ENCODE data around the gene ADCY4.

ADCY4 gene

DNA sequence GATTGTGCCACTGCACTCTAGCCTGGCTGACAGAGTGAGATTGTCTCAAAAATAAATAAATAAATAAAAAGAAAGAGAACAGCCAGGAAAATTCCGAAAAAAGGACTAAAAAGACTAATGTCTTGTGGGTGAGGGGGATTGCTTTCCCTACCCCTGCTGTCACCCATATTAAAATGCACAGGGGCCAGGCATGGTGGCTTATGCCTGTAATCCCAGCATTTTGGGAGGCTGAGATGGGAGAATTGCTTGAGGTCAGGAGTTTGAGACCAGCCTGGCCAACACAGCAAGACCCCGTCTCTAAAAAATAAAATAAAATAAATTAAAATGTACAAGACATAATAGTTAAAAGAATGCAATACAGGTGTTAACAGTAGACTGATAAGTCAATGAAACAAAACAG is 41.3 kb downstream of the ADCY4 start:
- H3K36me3 ChIP-seq (ENCODE audit: insufficient read depth, low read length), result peaks cover 11% of the 10 kb centered on the region
- H3K9me3 ChIP-seq (ENCODE audit: control insufficient read depth, insufficient read depth, low read length), result no peaks in the 10 kb centered on the region
- H3K4me1 ChIP-seq (ENCODE audit: insufficient read depth, low read length), result peaks cover 11% of the 10 kb centered on the region
- no peak overlapping the region for H3K9ac ChIP-seq (ENCODE audit: low read depth, low read length)

GRCh38 chr14:24292118-24292807 is 42.6 kb downstream of the ADCY4 start:
- H3K9ac ChIP-seq (ENCODE audit: low read depth, low read length), result no peak overlapping the region
- peaks cover 11% of the 10 kb centered on the region for H3K36me3 ChIP-seq (ENCODE audit: insufficient read depth, low read length)
- no peaks in the 10 kb centered on the region for H3K9me3 ChIP-seq (ENCODE audit: control insufficient read depth, insufficient read depth, low read length)
- H3K4me1 ChIP-seq (ENCODE audit: insufficient read depth, low read length), result peaks cover 8% of the 10 kb centered on the region

DNA sequence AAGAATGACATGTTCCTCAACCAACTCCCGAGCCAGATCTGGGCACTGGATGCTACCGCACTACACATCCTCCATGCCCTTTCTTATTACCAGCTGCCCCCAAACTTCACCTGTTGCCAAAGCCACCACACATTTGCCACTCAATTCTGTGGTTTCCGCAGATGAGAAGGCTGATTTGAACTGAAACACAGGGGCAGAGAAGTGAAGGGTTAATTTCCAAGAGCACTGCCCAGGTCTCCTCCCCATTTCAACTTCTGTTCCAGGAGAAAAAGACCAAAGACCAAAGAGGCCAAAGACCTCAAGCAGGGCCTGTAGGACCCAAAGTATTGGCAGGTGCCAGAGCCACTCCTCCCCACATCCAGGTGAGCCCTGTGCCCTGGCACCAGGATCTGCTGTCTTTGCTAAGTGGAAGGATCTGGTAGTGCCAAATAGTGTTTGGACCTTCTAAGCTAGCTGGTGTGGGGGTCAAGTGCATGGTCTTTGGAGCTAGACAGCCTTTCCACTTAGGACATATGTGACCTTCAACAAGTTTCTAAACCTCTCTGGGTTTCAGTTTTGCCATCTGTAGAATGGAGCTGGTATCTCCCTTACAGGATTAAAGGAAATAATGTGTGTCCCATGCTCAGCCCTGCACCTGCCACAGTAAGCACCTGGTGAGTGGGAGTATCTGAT is 43.3 kb downstream of the ADCY4 start:
- Histone ChIP-seq H3K9me3 (ENCODE audit: control insufficient read depth, insufficient read depth, low read length) (no peaks in the 10 kb centered on the region), H3K4me1 (ENCODE audit: insufficient read depth, low read length) (peaks cover 3% of the 10 kb centered on the region), H3K36me3 (ENCODE audit: insufficient read depth, low read length) (peaks cover 11% of the 10 kb centered on the region), H3K9ac (ENCODE audit: low read depth, low read length) (no peak overlapping the region)

DNA sequence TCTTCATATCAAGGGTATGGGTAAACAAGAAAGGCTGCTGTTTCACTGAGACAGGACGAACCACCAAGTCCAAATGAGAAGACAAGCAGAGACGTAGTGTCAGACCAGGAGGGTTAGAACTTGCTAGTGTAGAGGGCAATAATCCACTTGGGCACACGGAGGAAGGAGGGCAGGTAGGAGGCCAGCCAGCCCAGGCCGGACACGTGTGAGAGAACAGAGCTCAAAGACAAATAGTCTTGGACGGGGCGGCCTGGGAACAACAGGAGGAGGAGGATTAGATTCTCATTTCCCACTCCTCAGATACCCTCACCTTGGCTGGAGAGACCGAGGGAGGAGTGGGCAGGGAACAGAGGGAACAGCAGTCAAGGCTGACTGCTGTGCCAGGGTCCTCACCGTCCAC is 44.1 kb downstream of the ADCY4 start:
- no peaks in the 10 kb centered on the region for H3K9me3 ChIP-seq (ENCODE audit: control insufficient read depth, insufficient read depth, low read length)
- no peaks in the 10 kb centered on the region for H3K4me1 ChIP-seq (ENCODE audit: insufficient read depth, low read length)
- peaks cover 8% of the 10 kb centered on the region for H3K36me3 ChIP-seq (ENCODE audit: insufficient read depth, low read length)
- no peak overlapping the region for H3K9ac ChIP-seq (ENCODE audit: low read depth, low read length)

DNA sequence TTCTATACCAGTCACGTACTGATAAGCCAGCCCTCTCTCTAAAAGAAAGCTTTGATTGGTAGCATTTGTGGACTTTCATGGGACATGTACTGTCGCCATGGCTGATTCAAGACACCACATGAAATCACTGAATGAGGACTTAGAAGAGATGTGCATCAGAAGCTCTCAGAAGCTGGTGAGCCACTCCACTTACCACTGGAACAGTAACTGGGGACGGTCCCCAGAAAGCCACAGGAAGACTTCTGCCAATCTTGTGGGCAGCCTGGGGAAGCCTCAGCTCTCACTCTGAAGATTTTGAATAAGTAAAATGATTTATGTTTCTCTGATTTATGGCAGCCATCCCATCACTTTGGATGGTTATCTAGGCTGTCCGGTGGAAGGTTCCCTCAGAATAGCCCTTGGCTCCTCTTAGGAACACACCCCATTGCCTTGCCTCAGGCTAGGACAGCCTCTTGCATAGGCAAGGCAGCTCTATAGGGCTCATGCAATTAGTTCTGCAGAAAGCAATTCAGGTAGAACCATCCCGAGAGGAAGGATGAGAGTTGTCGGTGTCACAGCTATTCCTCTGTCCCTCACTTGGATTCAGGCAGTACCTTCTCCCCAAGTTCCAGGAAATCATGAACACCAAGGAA is 45.1 kb downstream of the ADCY4 start:
- Histone ChIP-seq H3K4me1 (ENCODE audit: insufficient read depth, low read length) (no peaks in the 10 kb centered on the region), H3K9me3 (ENCODE audit: control insufficient read depth, insufficient read depth, low read length) (no peaks in the 10 kb centered on the region), H3K36me3 (ENCODE audit: insufficient read depth, low read length) (peaks cover 7% of the 10 kb centered on the region), H3K9ac (ENCODE audit: low read depth, low read length) (no peak overlapping the region)

- Histone ChIP-seq H3K4me1 (ENCODE audit: insufficient read depth, low read length) (no peaks in the 10 kb centered on the region), H3K9me3 (ENCODE audit: control insufficient read depth, insufficient read depth, low read length) (no peaks in the 10 kb centered on the region), H3K9ac (ENCODE audit: low read depth, low read length) (no peak overlapping the region), H3K36me3 (ENCODE audit: insufficient read depth, low read length) (peaks cover 7% of the 10 kb centered on the region)
Measured at GRCh38 chr14:24286996-24287395, 47.9 kb downstream of the ADCY4 start.

GRCh38 chr14:24285351-24285750 is 49.5 kb downstream of the ADCY4 start:
- Histone ChIP-seq H3K9me3 (ENCODE audit: control insufficient read depth, insufficient read depth, low read length) (no peaks in the 10 kb centered on the region), H3K4me1 (ENCODE audit: insufficient read depth, low read length) (no peaks in the 10 kb centered on the region), H3K9ac (ENCODE audit: low read depth, low read length) (no peak overlapping the region), H3K36me3 (ENCODE audit: insufficient read depth, low read length) (peaks cover 4% of the 10 kb centered on the region; the same call in 1 of the 2 replicates)

GRCh38 chr14:24284501-24285035 is 50.3 kb downstream of the ADCY4 start:
- Histone ChIP-seq H3K36me3 (ENCODE audit: insufficient read depth, low read length) (peaks cover 2% of the 10 kb centered on the region; the same call in 1 of the 2 replicates), H3K9me3 (ENCODE audit: control insufficient read depth, insufficient read depth, low read length) (no peaks in the 10 kb centered on the region), H3K4me1 (ENCODE audit: insufficient read depth, low read length) (no peaks in the 10 kb centered on the region), H3K9ac (ENCODE audit: low read depth, low read length) (no peak overlapping the region)

DNA sequence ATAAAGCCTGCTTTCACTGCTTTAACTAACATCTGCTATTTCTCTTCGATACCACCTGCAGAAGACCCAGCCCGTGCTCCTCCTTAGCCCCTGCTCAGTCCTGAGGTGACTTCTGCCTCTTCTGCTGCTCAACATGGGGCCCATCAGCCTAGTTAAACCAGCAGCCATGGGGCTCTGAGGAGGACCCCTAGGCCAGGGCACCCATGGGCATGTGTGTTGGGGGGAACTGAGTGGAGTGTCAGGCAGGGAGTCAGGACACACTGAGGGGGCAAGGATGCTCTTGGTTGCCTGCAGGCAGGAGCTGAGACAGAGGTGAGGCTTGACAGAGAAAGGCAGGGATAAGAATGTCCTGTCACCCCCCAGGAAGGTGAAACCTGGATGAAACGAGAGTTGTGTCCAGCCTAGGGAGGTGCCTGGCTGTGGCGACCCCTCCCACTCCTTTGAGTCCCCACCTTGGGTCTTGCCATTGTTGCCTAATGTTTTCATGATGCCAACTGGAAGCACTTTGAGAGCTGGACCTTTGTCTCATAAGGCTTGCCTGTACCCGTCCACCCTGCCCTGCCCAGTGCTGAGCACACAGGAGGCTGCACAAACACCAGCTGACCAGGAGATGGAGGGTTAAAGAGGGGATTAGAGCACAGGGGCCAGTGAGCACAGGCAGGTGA is 50.9 kb downstream of the ADCY4 start:
- Histone ChIP-seq H3K4me1 (ENCODE audit: insufficient read depth, low read length) (no peaks in the 10 kb centered on the region), H3K9ac (ENCODE audit: low read depth, low read length) (no peak overlapping the region), H3K9me3 (ENCODE audit: control insufficient read depth, insufficient read depth, low read length) (no peaks in the 10 kb centered on the region), H3K36me3 (ENCODE audit: insufficient read depth, low read length) (no peaks in the 10 kb centered on the region)

- Histone ChIP-seq H3K4me1 (ENCODE audit: insufficient read depth, low read length) (no peaks in the 10 kb centered on the region), H3K36me3 (ENCODE audit: insufficient read depth, low read length) (no peaks in the 10 kb centered on the region), H3K9me3 (ENCODE audit: control insufficient read depth, insufficient read depth, low read length) (no peaks in the 10 kb centered on the region), H3K9ac (ENCODE audit: low read depth, low read length) (no peak overlapping the region)
Measured at GRCh38 chr14:24282736-24283135, 52.1 kb downstream of the ADCY4 start.

DNA sequence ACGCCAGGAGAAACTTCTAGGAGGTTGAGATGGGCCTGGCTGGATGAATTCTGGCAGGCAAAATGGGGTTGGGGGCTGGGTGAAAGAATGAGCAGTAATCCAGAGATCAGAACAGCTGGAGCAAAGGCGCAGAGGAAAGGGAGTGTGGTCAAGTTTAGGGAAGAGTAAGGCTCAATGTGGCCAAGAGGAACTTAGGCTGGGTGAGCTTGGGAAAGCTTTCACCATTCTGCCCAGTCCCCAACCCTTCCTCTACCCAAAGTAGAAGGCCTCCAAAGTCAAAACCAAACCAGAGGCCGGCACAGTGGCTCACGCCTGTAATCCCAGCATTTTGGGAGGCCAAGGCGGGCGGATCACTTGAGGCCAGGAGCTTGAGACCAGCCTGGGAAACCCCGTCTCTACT is 53.2 kb downstream of the ADCY4 start:
- Histone ChIP-seq H3K9ac (ENCODE audit: low read depth, low read length) (no peak overlapping the region), H3K9me3 (ENCODE audit: control insufficient read depth, insufficient read depth, low read length) (no peaks in the 10 kb centered on the region), H3K36me3 (ENCODE audit: insufficient read depth, low read length) (no peaks in the 10 kb centered on the region), H3K4me1 (ENCODE audit: insufficient read depth, low read length) (no peaks in the 10 kb centered on the region)

GRCh38 chr14:24280797-24281460 is 53.9 kb downstream of the ADCY4 start:
- H3K4me1 ChIP-seq (ENCODE audit: insufficient read depth, low read length), result no peaks in the 10 kb centered on the region
- no peak overlapping the region for H3K9ac ChIP-seq (ENCODE audit: low read depth, low read length)
- no peaks in the 10 kb centered on the region for H3K9me3 ChIP-seq (ENCODE audit: control insufficient read depth, insufficient read depth, low read length)
- H3K36me3 ChIP-seq (ENCODE audit: insufficient read depth, low read length), result no peaks in the 10 kb centered on the region

DNA sequence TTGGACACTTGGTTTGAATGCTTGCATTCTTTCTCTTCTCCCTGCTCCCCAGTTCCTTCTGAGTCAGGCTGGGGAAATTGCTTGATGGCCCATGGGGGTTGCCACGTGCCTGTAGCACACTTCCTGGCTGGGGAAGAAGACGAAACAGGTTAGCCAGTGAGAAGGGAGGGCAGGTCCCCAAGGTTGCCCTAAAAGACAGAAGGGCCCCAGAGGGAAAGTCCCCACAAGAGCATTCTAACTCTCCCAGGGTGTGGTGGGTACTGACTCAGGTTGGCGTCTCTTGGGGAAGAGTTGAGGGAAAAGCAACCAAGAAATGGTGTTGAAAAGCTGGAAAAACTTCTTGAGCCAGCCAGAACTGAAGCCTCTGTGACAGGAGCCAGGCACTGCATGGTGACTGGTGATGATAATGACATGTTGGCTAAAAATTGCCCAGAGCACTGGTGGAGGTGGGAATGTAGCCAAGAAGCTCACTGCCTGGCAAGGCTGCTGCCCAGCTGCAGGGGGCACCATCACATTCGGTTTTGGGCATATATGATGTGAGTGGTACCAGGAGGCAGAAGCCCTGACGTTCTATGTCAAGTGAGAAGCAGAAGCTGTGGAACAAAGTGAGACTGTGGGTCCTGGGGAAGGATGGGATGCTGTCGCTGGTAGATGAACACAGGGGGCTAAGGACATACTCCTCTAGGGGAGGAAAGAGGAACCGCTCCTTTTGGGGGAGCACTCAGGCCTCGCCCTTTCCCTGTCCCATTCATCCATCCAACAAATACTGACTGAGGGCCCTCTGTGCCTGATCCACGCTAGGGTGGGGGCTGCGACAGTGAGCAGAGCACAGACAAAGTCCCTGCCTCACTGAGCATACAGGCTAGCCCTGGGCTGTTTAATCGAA is 55.3 kb downstream of the ADCY4 start:
- Histone ChIP-seq H3K9me3 (ENCODE audit: control insufficient read depth, insufficient read depth, low read length) (no peaks in the 10 kb centered on the region), H3K4me1 (ENCODE audit: insufficient read depth, low read length) (no peaks in the 10 kb centered on the region), H3K36me3 (ENCODE audit: insufficient read depth, low read length) (no peaks in the 10 kb centered on the region), H3K9ac (ENCODE audit: low read depth, low read length) (no peak overlapping the region)
